GM12891 (cell line): ENCODE measurements around the gene NPIPA2.
"Not testable (repeated sequence)": the region's sequence is repeated elsewhere in the genome, so short reads cannot be mapped to it uniquely, and the experiment has no call there.

Experiments
- PAX5 ChIP-seq: IDR thresholded peaks from 2 replicates; pipeline ENCODE4 v1.6.1; 2011; ENCODE audit warnings: low read length, moderate library complexity, mild to moderate bottlenecking; ENCODE audit not compliant: insufficient read depth, severe bottlenecking
- POLR2A ChIP-seq: IDR thresholded peaks from 2 replicates; pipeline ENCODE4 v1.6.1; 2011; ENCODE audit warnings: low read depth, low read length, control low read depth
- POLR2AphosphoS5 ChIP-seq: IDR thresholded peaks from 2 replicates; pipeline ENCODE4 v1.6.1; 2011; ENCODE audit warnings: low read depth, low read length, control low read depth
- SPI1 ChIP-seq: IDR thresholded peaks from 2 replicates; pipeline ENCODE4 v1.6.1; 2011; ENCODE audit warnings: low read depth, low read length, control low read depth

- not testable (repeated sequence) for TF ChIP-seq POLR2AphosphoS5, POLR2A, PAX5, SPI1
Measured at GRCh38 chr16:14807184-14807678, 64.9 kb downstream of the NPIPA2 start.
